HG03354 (cell line): ENCODE measurements around the gene GPC3.
"Not testable (repeated sequence)": the region's sequence is repeated elsewhere in the genome, so short reads cannot be mapped to it uniquely, and the experiment has no call there.

Source experiments
- ATAC-seq: cut with Tn5 transposase; IDR thresholded peaks from one replicate; pipeline ENCODE4 v1.9.1; 2021; ENCODE audit warnings: mild to moderate bottlenecking; ENCODE audit not compliant: unreplicated experiment, poor library complexity, severe bottlenecking

The GPC3 gene

DNA sequence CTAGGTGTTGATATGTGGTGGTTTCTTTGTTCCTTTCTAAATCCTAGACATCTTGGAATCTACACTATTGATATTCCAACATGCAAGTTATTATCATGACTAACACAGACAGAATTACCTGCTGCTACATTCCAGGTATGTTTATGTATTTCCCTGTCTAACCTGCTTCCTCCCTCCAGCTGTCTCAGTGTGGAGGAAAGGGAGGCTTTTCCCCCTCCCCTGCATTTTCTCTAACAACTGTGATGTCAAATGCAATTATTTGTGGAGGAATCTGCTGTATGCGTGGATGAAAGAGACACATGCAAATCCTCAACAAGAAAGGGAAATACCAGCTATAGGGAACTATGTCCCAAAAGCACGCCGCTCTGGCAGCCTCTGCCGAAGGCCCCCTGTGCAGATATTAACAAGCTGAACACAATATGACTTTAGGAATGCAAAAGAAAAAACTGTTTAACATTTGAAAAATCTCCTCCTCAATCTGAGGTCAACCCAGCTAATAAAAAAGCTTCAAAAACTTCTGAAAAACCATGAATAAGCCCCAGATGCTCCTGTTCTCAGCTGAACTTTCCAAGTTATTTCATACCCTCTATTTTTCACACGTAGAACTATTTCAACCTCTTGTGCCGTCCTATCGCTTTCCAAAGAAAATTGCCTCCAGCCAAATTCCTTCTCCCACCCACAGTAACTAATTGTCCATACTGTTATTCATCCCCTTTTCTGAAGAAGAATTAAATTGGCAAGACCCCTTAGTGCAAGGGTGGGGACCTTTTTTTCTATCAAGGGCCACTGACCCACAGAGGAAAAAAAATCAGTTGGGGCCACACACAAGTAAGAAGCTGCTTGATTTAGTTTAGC lies 345.0 kb downstream of the GPC3 start:
- no peak for ATAC-seq

DNA sequence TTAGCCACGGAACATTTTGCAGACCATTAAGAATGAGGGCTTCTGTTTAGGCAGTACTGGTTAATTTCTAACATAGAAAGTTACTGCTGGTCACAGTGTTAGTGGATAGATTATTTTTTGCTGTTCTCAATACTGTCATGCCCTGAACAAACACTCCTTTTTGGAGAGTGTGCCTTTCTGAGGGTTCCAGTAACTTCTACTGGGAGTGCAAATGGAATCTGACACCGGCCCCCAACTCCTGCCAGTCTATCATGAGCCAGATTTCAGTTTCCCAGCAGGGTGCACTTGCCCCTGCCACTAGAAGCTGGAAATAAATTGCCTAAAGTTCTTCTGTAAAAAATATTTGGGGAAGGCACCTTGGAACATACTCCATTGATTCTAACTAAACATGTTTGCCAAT lies 345.7 kb downstream of the GPC3 start:
- no peak for ATAC-seq

DNA sequence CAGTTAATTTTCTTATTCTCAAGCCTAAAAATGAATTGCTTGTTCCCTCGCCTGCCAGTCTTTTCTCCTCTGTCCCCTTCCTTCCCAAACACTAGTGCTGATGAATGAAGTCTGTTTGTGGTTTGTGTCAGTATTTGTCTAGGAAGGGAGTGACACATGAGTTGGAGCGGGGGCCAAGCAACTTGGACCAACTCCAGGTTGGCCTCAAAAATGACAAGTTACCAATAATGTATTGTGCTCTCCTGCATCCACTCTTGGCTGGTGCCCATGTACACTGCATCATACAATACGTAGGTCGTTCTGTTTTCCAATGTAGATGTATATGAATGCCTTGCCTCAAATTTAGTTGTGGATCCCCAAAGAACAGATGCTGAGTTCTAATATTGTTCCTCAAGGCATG lies 347.1 kb downstream of the GPC3 start:
- no peak for ATAC-seq

DNA sequence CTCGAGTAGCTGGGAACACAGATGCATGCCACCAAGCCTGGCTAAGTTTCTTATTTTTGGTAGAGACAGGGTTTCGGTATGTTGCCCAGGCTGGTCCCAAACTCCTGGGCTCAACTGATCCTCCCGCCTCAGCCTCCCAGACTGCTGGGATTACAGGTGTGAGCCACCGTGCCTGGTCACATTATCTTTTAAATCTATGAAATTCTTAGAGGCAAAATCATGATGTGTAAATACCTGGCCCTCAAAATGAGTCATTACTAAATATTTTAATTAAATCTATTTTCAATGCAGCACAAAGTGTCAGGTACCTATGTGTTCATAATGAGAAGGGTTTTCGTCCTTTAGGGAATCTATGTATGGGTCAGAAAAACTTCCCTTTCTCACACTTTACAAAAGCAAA lies 347.6 kb downstream of the GPC3 start:
- no peak for ATAC-seq

DNA sequence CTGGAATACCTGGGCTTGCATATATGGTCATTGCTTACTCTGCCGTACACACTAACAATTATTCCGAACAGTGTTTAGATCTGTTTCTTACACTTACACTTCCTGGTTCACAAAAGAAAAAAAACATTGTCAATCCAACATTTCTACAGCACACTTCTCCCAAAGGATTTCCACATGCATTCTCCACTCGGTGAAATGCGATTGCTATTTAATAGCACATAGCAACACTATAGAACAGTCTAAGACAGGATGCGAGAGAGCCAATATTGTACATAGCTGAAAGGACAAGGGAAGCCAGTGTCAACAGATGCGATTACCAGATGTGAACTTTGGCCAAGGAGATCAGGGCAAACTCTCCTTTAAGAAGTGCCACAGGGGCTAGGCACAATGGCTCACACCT lies 349.4 kb downstream of the GPC3 start:
- ATAC-seq = no peak

DNA sequence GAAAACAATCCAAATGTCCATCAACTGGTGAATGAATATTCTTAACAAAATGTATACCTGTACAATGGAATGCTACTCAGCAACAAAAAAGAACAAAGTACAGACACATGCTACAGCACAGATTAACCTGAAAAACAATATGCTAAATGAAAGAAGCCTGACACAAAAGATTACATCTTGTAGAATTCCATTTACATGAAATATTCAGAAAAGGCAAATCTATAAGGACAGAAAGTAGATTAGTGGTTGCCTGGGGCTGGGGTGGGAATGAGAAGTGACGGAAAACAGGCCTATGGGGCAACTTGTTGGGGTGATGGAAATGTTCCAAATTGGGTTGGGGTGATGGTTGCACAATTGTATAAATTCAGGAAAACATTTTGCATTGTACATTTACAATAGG lies 351.0 kb downstream of the GPC3 start:
- ATAC-seq = no peak

DNA sequence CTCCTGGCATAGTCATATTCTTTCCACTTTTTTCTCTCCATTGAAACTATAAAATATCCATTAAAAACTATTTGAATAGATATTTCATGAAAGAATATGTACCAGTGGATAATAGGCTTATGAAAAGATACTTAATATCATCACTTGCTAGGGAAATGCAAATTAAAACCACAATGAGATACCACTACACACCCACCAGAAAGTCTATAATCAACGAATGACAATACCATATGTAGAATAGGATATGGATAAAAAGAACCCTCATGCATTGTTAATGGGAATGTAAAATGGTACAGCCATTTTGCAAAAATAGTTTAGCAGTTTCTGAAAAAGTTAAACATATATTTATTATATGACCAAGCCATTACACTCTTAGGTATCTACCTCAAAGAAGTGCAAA lies 351.4 kb downstream of the GPC3 start:
- no peak for ATAC-seq

DNA sequence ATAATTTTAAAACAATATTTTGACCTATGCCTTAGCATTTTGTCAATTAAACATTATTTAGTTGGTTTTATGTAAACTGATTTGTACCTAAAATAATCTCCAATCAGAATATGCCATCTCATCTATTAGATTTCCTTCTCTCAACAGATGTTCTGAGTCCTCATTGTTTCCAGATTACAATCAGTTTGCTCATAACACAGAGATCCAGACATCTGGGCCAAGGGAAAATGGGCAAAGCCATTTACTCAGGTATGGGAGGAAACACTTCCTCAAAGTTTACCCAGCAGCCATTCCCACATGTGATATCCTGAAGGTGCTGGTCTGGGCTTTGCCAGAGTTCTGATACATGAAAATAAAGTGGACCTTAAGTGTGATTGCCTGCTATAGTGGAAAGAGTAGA lies 352.2 kb downstream of the GPC3 start:
- ATAC-seq = no peak

DNA sequence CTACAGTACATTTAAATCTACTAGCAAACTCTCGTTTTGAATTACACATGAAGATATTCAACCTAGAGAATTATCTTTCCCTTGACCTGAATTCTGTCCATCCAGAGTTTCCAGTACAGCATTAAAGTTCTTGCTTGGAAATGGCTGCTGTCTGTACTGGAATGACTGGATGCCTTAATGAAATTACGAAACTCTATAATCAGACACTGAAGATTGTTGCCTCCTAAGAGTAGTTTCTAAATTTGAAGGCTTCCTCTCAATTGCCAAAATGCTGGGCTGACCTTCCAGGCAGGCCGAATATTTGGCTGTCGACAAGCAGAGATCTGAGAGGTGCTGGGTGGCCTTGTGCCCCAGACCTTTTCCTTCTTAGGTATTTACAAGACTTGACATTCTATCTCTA lies 355.0 kb downstream of the GPC3 start:
- ATAC-seq = no peak

DNA sequence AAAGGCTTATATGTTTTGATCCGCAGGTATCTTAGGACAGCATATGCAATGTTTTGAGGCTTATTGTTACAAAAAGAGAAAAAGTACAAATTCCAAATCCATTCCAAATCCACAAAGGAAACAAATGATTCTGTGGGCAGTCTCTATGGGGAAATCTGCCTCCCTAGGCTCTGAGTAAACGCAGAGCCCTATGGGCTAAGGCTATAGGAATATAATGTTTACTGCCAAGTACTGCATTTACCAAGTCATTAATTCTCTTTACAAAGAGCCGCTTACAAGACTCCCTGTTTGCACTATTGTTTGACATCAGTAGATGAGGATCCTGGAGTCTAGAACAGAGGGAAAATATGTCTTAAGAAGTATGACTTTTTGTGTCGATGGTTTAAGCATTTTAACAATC lies 357.7 kb downstream of the GPC3 start:
- ATAC-seq = no peak

DNA sequence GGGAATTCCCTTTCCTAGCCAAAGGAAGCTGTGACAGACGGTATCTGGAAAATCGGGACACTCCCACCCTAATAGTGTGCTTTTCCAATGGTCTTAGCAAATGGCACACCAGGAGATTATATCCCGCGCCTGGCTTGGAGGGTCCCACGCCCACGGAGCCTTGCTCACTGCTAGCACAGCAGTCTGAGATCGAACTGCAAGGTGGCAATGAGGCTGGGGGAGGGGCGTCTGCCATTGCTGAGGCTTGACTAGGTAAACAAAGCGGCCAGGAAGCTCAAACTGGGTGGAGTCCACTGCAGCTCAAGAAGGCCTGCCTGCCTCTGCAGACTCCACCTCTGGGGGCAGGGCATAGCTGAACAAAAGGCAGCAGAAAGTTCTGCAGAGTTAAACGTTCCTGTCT lies 364.0 kb downstream of the GPC3 start:
- not testable (repeated sequence) for ATAC-seq

DNA sequence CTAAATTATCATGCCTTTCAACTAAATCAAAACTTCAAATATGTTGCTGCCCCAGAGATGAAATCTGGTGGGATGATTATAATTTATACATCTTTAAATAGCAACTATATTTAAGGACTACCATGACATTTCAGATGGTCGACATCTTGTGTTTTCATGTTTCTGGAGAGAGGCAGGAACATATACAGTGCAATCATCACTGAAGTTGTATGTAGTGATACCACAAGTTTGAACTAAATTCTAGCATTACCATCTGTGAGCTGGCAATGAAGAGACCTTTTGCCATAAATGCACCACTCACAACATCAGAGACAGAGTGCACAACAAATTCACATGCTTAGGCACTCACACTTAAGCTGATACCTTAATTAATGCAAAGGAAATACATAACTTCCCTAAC lies 373.7 kb downstream of the GPC3 start:
- ATAC-seq = no peak

DNA sequence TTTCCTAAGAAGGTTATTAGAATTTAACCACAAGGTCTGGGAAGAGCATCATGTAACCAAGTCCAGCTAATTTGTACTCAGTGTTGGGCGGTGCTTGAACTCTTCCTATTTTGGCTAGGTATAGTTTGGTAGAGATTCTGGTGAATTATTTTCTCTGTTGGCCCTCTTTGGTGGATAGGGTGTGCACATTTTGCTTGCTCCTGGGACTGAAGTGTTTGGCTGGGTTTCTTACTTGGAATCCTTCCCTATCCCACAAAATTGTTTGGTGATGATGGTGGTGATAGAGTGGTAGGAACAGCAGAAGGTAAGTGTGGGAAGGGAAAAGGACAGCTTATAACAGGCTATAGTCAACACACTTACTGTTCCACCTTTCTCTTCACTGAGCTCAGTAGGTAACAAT lies 375.3 kb downstream of the GPC3 start:
- ATAC-seq = no peak

DNA sequence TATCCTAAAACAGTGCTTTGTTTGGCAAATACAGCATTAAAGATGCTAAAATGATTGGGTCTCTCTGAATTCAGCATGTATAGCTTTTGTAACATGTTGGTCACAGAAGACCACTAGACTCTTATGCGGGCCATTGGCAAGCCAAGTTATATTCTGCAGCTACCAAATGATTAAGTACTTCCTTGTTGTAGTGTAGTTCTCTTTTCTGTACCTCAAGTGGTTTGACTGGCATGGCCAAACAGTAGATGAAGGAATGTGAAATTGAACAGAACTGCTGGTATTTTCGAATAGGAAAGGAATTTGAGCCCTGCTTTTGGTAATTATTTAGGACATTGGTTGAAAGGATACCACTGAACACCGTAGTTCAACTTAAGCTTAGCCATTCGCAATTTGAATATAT lies 376.2 kb downstream of the GPC3 start:
- no peak for ATAC-seq

DNA sequence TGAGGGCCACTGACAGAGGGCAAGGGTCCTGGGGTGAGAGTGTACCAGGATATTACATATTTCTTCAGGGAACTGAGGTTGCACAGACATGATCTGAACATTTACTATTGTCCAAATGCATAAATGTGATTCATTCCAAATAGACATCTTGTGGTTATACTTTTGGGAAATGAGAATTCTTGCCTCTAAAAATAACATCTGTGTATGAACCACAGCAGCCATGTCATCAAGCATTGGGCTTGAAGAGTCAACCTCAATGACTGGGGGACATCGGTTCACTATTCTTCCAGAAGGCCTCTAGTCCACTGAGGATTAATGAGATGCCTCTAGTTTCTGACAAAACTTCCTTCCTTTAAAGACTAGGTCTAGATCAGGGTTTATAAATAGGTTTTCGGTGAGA lies 377.0 kb downstream of the GPC3 start:
- ATAC-seq = no peak

DNA sequence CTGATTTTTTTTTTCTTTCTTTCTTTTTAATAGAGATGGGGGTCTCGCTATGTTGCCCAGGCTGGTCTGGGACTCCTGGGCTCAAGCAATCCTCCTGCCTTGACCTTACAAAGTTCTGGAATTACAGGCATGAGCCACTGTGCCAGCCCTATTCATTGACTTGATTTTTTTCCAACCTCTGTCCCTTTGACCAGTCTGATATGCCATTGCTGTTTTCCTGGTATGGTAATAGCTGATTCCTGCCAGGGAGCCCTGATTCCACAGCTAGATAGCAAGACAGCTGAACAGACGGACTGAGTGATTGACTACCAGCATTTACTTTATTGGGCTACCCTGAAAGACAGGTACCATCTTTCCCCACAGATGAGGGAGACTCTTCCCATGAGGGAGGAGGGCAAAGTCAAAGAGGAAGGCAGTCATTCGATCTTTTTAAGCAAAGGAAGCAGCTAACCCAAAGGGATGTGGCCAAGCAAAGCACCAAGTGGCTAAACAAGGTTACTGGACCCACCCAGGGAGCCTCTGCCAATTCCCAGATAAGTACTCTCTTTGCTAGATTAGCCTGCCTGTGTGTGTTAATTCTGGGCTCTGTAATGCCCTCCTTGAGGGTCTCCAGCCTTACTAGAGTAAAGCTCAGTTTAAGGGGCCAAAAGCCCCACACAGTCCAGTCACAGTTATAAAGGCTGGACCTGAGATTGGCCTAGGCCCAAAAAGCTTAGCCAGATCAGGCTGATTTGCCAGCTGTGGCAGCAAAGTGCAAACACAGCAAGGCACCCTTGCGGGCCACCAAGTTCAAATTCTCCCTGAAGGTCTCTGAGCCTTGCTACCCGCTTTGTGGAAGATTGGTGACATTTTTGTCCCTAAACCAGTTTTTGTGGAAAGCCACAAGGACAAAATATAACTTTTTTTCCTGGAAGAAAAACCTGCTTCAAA lies 377.7 kb downstream of the GPC3 start:
- no peak for ATAC-seq

DNA sequence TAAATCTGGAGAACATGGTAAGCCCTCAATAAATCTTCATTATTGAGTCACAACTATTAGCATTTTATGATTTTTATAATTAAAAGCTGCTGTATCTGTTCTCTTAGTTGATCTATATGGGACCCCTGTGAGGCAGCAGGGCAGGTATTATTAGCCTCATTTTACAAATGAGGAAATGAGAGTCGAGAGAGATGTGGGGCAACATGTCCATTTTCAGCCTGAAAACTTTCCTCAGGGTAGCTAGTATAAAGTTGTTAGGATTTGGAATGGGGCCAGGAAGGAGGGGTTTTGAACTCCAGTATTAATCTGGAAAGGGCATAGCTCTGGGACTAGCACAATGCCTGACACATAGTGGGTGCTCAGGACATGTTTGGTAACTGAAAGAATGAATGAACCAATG lies 378.4 kb downstream of the GPC3 start:
- no peak for ATAC-seq

DNA sequence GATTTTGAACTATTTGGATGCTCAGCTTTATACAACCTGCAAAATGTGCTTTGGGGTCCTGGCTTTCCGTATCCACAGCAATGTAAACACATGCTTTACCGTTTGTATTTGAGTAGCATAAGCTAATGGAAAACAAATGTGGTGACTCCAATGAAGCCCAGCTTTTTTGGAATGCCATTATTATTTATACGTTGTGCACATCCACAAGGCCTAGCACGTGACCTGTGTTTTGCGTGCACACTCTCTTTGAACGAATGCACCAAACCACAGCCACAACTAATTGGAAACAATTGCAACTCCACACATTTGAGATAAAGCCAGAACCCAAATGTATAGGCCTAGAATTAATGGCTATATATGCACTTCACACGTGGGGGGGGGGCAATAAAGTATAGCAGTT lies 380.6 kb downstream of the GPC3 start:
- ATAC-seq = no peak

DNA sequence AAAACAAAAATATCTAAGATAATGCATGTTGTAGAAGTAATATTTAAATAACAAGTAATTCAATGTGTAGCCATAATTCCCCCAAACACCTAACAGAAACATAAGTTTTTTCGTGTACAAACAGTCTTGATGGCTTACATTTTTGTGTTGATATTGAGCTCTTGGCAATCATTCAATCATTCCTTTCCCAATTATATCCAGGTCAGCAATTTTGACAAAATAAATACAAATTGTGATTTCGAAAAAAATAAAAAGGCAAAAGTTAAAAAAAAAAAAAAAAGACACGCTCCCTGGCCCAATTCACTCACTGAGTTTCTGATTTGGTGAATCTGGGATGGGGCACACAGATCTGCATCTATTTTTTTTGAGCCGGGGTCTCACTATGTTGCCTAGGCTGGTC lies 382.5 kb downstream of the GPC3 start:
- ATAC-seq = no peak

DNA sequence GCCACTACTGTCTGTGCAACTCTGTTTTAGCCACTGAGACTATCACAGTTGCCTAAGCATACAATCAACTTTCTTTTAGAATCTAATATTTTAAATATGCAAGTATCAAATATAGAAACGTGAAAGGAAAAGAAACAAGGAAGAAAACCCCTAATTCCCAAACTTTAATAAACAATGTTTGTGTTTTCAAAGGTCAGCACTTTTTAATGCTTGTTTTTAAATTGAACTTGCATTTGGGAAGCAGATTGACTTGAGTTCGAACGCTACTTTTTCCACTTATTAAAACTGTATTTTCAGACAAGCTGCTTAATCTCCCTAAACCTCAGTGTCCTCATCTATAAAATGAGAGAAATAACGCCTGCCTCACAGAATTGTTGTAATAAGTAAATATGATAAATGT lies 384.3 kb downstream of the GPC3 start:
- no peak for ATAC-seq

DNA sequence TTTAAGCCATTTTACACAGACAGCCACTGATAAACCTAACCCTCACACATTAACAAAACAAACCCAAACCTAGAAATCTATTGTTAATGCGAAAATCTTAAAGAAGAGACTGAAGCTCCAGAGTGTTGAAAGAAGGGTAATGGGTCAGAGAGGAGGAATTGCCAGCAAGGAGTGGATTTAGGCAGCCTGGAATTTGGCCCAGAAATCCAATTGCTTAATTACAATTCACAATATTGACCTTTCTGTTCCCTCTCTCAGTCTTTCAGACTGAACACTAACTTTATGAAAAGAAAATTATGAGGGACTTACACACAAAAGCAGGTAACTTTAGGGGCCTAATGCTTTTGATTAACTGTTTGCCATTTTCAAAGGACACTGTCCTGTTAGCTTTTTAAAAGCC lies 384.9 kb downstream of the GPC3 start:
- ATAC-seq = no peak
